GM18507 (cell line): Measurements from ENCODE around the gene PTPRD.

Experiments used
- DNase-seq: peaks from one replicate; pipeline ENCODE4 v3.0.0; 2011; ENCODE audit warnings: low read depth; ENCODE audit not compliant: insufficient read length; ENCODE audit errors: extremely low spot score
- FAIRE-seq: peaks from 2 replicates; lab custom pipeline; 2011; peaks lifted over from hg19 to GRCh38; lab: Jason Lieb, UNC

Gene PTPRD

DNA sequence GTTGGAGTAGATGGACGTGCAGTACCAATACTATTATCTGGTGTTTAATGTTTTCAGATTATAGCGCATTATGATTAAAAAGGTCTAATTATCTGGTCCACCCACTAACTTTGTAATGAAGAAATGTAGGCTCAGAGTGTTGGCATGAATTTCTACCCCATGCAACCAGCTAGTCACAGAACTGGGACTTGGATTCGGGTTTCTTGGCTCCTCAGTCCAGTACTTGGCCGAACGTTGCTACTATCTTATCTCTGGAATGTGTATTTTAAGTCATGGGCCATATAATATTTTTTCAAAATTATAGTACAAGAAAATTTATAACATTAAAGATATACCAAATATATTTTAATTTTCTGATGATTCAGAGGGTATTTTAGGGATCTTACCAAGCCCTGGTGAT lies 2155.7 kb downstream of the PTPRD start:
- DNase-seq (no peak), FAIRE-seq (no peak)

- DNase-seq: no peak
- no peak for FAIRE-seq
Measured at GRCh38 chr9:8456344-8456743, 2156.5 kb downstream of the PTPRD start.

GRCh38 chr9:8450810-8451545 lies 2161.8 kb downstream of the PTPRD start:
- no peak for FAIRE-seq

GRCh38 chr9:8448226-8448625 lies 2164.6 kb downstream of the PTPRD start:
- FAIRE-seq: no peak
- no peak for DNase-seq

More at GRCh38 chr9:8450810-8451545, 2161.8 kb downstream of the PTPRD start:
- no peak for DNase-seq

DNA sequence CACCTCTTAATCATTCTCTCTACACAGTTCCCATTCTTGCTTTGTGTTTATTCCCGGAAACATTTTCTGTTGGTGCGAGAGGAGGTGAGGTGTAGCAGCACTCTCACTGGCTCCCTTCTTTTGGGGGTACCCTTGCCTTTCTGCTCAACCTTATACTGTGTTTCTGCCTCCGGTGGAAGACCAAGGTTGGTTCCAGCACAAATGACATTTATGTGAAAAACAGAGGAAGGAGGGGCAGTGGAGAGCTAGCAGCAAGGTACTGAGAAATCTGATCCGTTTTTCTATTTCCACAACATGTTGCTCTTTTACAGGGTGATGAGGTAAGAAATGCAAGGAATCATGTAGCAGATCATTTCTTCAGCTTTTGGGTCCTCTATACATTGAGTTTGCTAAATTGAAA lies 2165.2 kb downstream of the PTPRD start:
- DNase-seq (no peak), FAIRE-seq (no peak)

DNA sequence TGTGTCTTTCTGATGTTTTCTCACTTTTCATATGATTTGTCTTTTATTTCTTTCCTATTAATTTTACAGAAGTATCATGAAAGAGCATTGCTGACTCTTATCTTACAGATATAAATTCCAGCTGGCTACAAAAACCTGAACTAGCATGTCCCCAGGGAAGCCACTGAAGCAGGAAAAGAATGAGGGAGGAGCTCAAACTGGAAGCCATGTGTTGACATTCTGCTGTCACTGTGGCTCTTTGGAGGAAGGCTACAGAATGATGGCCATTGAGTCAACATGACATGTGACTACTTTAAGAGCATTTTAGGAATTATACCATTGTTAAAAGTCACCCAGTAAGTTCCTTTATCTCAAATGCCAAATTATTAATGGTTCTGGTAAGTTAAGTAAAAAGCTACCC lies 2174.9 kb downstream of the PTPRD start:
- no peak for DNase-seq
- no peak for FAIRE-seq

DNA sequence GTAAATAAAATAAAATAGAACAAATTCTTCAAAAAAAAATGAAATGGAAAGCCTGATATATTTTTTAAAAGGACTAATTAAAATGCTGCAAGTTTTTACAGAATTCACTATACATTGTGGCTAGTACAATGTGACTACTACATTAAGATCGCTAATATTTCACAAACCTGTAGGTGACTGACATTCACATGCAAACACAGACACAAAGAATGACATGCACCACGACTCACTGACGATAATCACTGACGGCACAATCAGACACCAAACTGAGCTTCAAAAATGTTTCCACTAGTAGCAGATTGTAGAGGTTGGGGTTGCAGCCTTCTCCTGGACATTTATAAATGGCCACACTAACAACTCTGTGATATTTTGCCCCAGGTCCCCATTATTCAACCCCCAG lies 2175.5 kb downstream of the PTPRD start:
- FAIRE-seq: no peak
- no peak for DNase-seq

GRCh38 chr9:8436786-8437185 lies 2176.0 kb downstream of the PTPRD start:
- FAIRE-seq (no peak), DNase-seq (no peak)

- DNase-seq (no peak), FAIRE-seq (no peak)
Measured at GRCh38 chr9:8434621-8435020, 2178.2 kb downstream of the PTPRD start.

- FAIRE-seq: no peak
- DNase-seq: no peak
Measured at GRCh38 chr9:8432224-8432623, 2180.6 kb downstream of the PTPRD start.

DNA sequence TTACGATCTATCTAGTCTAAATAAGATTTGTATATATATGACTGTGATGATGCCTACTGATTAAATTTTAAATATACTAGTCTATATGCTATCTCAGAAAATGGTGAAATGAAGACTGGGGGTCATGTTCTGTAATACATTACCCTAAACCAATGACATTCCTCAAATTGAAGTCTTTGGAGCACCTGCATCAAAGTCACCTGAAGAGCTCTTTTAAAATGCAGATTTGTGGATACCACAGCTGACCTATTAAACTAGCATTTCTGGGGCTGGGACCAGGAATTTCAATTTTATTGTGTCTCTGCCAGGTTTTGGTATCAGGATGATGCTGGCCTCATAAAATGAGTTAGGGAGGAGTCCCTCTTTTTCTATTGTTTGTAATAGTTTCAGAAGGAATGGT lies 2181.3 kb downstream of the PTPRD start:
- FAIRE-seq: no peak
- no peak for DNase-seq

- no peak for DNase-seq
- no peak for FAIRE-seq
Measured at GRCh38 chr9:8430945-8431344, 2181.9 kb downstream of the PTPRD start.

- FAIRE-seq (no peak), DNase-seq (no peak)
Measured at GRCh38 chr9:8429768-8430167, 2183.0 kb downstream of the PTPRD start.

DNA sequence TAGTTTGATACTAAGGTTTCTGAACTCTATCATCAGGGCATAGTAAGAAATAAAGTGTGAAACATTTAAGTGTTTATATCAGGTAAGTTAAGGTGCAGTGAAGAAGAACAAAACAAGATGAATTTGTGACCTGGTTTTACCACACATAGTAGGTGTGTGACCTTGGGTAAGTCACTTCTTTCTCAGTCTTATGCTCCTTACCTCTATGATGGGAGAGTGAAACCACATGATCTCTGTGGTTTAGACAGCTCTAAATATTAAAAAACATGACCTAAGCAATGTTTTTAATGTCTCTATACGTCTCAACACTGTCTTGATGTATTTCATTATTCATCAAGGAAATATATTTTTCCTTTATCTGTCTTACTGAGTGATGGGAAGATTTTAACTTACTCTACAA lies 2183.6 kb downstream of the PTPRD start:
- no peak for DNase-seq

GRCh38 chr9:8428389-8428788 lies 2184.4 kb downstream of the PTPRD start:
- FAIRE-seq: no peak

More for the DNA sequence above, 2183.6 kb downstream of the PTPRD start:
- FAIRE-seq: no peak

GRCh38 chr9:8424786-8425410 lies 2187.9 kb downstream of the PTPRD start:
- no peak for FAIRE-seq
- DNase-seq: no peak

More at GRCh38 chr9:8428389-8428788, 2184.4 kb downstream of the PTPRD start:
- DNase-seq: no peak

DNA sequence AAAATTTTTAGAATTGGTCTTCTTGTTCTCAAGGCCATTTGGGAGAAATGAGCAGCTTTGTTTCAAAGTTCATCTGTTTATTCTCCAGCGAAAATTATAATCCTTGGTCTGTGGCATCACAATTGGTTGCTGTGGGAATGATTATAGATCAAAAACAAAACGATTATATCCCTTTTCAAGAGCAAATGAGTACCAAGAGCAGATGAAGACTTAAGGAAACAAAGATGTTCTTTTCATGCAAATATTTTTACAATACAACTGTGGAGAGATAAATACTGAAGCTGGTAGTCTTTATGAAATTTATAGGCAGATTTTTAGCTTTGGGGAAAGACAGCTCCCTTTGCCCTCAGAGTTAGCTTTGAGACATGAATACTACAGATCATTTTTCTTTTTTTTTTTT lies 2192.4 kb downstream of the PTPRD start:
- DNase-seq (no peak), FAIRE-seq (no peak)

DNA sequence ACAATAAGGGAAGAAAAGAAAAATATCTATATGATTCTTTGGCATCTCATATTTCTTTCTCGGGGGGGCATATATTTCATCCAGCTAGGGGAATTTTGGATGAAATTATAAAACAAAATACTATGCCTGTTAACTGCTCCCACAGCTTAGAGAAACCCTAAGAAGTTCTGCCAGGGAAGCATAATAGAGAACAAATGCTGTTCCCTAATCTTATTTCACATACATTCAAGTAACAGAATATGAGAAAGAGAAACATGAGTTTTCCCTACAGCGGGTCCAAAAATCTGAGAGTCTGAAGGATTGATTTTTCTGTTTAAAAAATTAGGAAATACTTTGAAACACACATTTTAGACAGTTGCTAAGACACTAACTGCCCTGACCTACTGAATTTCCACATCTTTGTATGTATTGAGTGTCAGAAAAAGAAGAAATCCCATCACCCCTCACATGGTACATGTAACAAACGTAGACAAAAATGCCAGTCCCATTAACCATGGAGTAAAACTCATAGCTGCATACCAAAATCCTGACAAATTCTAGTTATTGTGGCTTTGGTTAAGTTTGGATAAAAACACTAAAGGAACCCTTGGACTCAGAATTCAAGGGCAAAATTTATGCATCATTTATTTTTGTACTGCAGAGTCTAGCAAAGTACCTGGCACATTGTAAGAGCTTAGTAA lies 2193.1 kb downstream of the PTPRD start:
- no peak for FAIRE-seq
- DNase-seq: no peak

DNA sequence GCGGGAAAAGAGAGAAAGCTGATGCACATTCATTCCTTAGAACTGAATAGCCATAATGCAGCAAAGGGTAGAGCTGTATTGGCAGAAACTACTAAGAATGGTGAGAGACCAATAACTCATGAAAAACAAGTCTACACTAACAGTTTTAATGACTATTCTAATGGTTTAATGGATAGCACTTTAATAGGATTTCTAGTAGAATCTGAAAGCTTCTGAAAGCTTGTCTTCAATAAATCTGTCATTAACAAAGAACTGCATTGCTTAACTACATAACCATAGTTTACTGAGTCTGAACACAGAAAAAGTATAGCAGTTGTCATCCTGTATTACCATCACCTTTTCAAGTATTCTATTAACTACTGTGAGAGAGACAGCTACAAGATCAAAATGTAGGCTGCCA lies 2195.5 kb downstream of the PTPRD start:
- DNase-seq (no peak), FAIRE-seq (no peak)

GRCh38 chr9:8412327-8412726 lies 2200.5 kb downstream of the PTPRD start:
- FAIRE-seq (no peak), DNase-seq (no peak)
